H1 (cell line): ENCODE data around the gene CHST8. TPM values are rescaled to one million over a fixed set of nuclear protein-coding genes. Genes with fewer than 3 reads are reported as not detected.

Experiments
- CTCF ChIA-PET: fragments of 300-600 bp; sonication (Branson Sonifier 250); formaldehyde crosslinking; loops from one replicate; lab custom pipeline; 2021; ENCODE audit not compliant: partially characterized antibody; lab: Charles Lee
- POLR2A ChIA-PET: fragments of 300-600 bp; sonication (Branson Sonifier 250); formaldehyde crosslinking; loops from one replicate; lab custom pipeline; 2021; ENCODE audit warnings: inconsistent platforms; ENCODE audit not compliant: partially characterized antibody; lab: Charles Lee
- DNase-seq, 2 experiments: peaks; one replicate each; pipeline versions ENCODE4 v3.0.0 to v3.0.0-alpha.2; 2010 to 2022; ENCODE audit warnings: low spot score in 2 of 2, low read depth in 1 of 2, mixed read lengths in 1 of 2
- FAIRE-seq: peaks from 2 replicates; lab custom pipeline; 2011; peaks lifted over from hg19 to GRCh38; lab: Jason Lieb, UNC
- H2AFZ ChIP-seq: 2 replicates; pipeline ENCODE4 v1.8.1; 2012; ENCODE audit warnings: low read length, inconsistent platforms
- H2AK5ac ChIP-seq: 2 replicates; pipeline ENCODE4 v1.6.1; 2013; ENCODE audit warnings: low read depth, low read length
- H2BK120ac ChIP-seq: replicated peaks from 2 replicates; pipeline ENCODE3; 2013; ENCODE audit warnings: low read depth, low read length, inconsistent platforms
- H2BK12ac ChIP-seq: 2 replicates; pipeline ENCODE4 v1.6.1; 2013; ENCODE audit warnings: low read depth, low read length
- H2BK15ac ChIP-seq: 2 replicates; pipeline ENCODE4 v1.6.1; 2013; ENCODE audit warnings: low read length
- H2BK20ac ChIP-seq: 2 replicates; pipeline ENCODE4 v1.6.1; 2013; ENCODE audit warnings: low read length
- H2BK5ac ChIP-seq: 2 replicates; pipeline ENCODE4 v1.6.1; 2013; ENCODE audit warnings: low read depth, low read length
- H3K14ac ChIP-seq: 2 replicates; pipeline ENCODE4 v1.6.1; 2013; ENCODE audit warnings: inconsistent platforms; ENCODE audit not compliant: insufficient read length
- H3K18ac ChIP-seq: 2 replicates; pipeline ENCODE4 v1.6.1; 2013; ENCODE audit warnings: low read length; ENCODE audit errors: extremely low read depth
- H3K23ac ChIP-seq: 2 replicates; pipeline ENCODE4 v1.6.1; 2013; ENCODE audit warnings: inconsistent platforms; ENCODE audit not compliant: insufficient read length
- H3K23me2 ChIP-seq: 2 replicates; pipeline ENCODE4 v1.6.1; 2013; ENCODE audit warnings: low read depth, low read length
- H3K27ac ChIP-seq: 2 replicates; pipeline ENCODE4 v1.6.1; 2011; ENCODE audit warnings: low read depth, low read length, inconsistent platforms
- H3K27me3 ChIP-seq, 4 experiments: replicated peaks in 1 of 4; 1 replicate in 1 of 4; 2 replicates in 3 of 4; pipeline versions ENCODE4 v1.6.1 to v1.8.1; 2011 to 2013; ENCODE audit warnings: low read length in 3 of 4, mild to moderate bottlenecking in 3 of 4, inconsistent platforms in 2 of 4, mixed read lengths in 2 of 4, moderate library complexity in 1 of 4; ENCODE audit not compliant: control insufficient read depth in 3 of 4, insufficient read depth in 3 of 4; ENCODE audit errors: extremely low read depth in 1 of 4
- H3K36me3 ChIP-seq, 4 experiments: 2 replicates each; pipeline versions ENCODE4 v1.6.1 to v1.8.1; 2011 to 2013; ENCODE audit warnings: mild to moderate bottlenecking in 4 of 4, low read length in 3 of 4, moderate library complexity in 2 of 4, control low read depth in 1 of 4, inconsistent platforms in 1 of 4; ENCODE audit not compliant: insufficient read depth in 4 of 4, control insufficient read depth in 2 of 4
- H3K4ac ChIP-seq: replicated peaks from 2 replicates; pipeline ENCODE3; 2013; ENCODE audit warnings: low read length, low read depth, mixed read lengths, inconsistent platforms; ENCODE audit not compliant: insufficient read length
- H3K4me1 ChIP-seq, 4 experiments: replicated peaks in 1 of 4; 1 replicate in 1 of 4; 2 replicates in 3 of 4; pipeline versions ENCODE4 v1.6.1 to v1.8.1; 2011 to 2013; ENCODE audit warnings: low read length in 3 of 4, inconsistent platforms in 2 of 4, mixed read lengths in 1 of 4; ENCODE audit not compliant: insufficient read depth in 4 of 4, control insufficient read depth in 3 of 4
- H3K4me2 ChIP-seq, 2 experiments: 2 replicates each; pipeline versions ENCODE4 v1.6.1 to v1.8.1; 2011 to 2013; ENCODE audit warnings: low read depth in 2 of 2, low read length in 2 of 2, control low read depth in 1 of 2, inconsistent platforms in 1 of 2, mild to moderate bottlenecking in 1 of 2; ENCODE audit not compliant: insufficient read depth in 1 of 2
- H3K4me3 ChIP-seq, 4 experiments: fragments of 200-600, 300-600 bp in 1 of 4; sonication (generic), shearing (Covaris generic), sonication (Bioruptor Twin) in 1 of 4; 2 replicates each; pipeline versions ENCODE4 v1.5.1 to v1.8.1; 2011 to 2016; ENCODE audit warnings: low read length in 4 of 4, low read depth in 3 of 4, control low read depth in 2 of 4, inconsistent platforms in 2 of 4, mild to moderate bottlenecking in 2 of 4, mixed read lengths in 1 of 4, moderate library complexity in 1 of 4; ENCODE audit not compliant: insufficient read depth in 2 of 4; ENCODE audit errors: extremely low read depth in 1 of 4
- H3K56ac ChIP-seq: replicated peaks from 2 replicates; pipeline ENCODE3; 2013; ENCODE audit warnings: low read depth, mild to moderate bottlenecking, mixed read lengths, low read length, inconsistent platforms; ENCODE audit not compliant: insufficient read length
- H3K79me1 ChIP-seq: 2 replicates; pipeline ENCODE4 v1.6.1; 2013; ENCODE audit warnings: low read depth, low read length, control low read depth
- H3K79me2 ChIP-seq, 2 experiments: 2 replicates each; pipeline versions ENCODE4 v1.6.1 to v1.8.1; 2012 to 2013; ENCODE audit warnings: low read length in 2 of 2, mild to moderate bottlenecking in 2 of 2, inconsistent platforms in 1 of 2; ENCODE audit not compliant: insufficient read depth in 2 of 2, control insufficient read depth in 1 of 2
- H3K9ac ChIP-seq, 4 experiments: replicated peaks in 1 of 4; 1 replicate in 1 of 4; 2 replicates in 3 of 4; pipeline versions ENCODE4 v1.6.1 to v1.8.1; 2011 to 2013; ENCODE audit warnings: low read depth in 3 of 4, low read length in 3 of 4, control low read depth in 2 of 4, mild to moderate bottlenecking in 2 of 4, moderate library complexity in 2 of 4, inconsistent platforms in 1 of 4; ENCODE audit errors: extremely low read depth in 1 of 4
- H3K9me3 ChIP-seq, 2 experiments: 2 replicates each; pipeline versions ENCODE4 v1.6.1 to v1.8.1; 2012 to 2013; ENCODE audit warnings: mild to moderate bottlenecking in 2 of 2, moderate library complexity in 2 of 2, control low read depth in 1 of 2, inconsistent platforms in 1 of 2, low read depth in 1 of 2, low read length in 1 of 2, mixed read lengths in 1 of 2; ENCODE audit not compliant: insufficient read depth in 2 of 2
- H4K20me1 ChIP-seq, 2 experiments: replicated peaks in 1 of 2; 2 replicates each; pipeline versions ENCODE3 to v1.8.1; 2011 to 2013; ENCODE audit warnings: inconsistent platforms in 2 of 2, low read length in 2 of 2, mild to moderate bottlenecking in 1 of 2; ENCODE audit not compliant: insufficient read depth in 2 of 2, control insufficient read depth in 1 of 2
- H4K5ac ChIP-seq: 2 replicates; pipeline ENCODE4 v1.6.1; 2013; ENCODE audit warnings: low read length, low read depth, mixed read lengths, inconsistent platforms; ENCODE audit not compliant: insufficient read length
- H4K8ac ChIP-seq: 2 replicates; pipeline ENCODE4 v1.8.0; 2013; ENCODE audit warnings: mild to moderate bottlenecking, moderate library complexity, low read length, inconsistent platforms; ENCODE audit not compliant: insufficient read depth; ENCODE audit errors: extremely low read depth
- H4K91ac ChIP-seq: replicated peaks from 2 replicates; pipeline ENCODE3; 2013; ENCODE audit warnings: low read length, mixed read lengths, inconsistent platforms; ENCODE audit not compliant: insufficient read length
- CTBP2 ChIP-seq: IDR thresholded peaks from 2 replicates; pipeline ENCODE4 v1.7.0; 2011; ENCODE audit warnings: borderline replicate concordance, mild to moderate bottlenecking, moderate library complexity, mixed read lengths, low read length; ENCODE audit not compliant: insufficient read depth, insufficient read length
- EP300 ChIP-seq, 2 experiments: IDR thresholded peaks; 1 replicate in 1 of 2; 2 replicates in 1 of 2; pipeline ENCODE4 v1.6.1; 2011 to 2012; ENCODE audit warnings: low read depth in 2 of 2, low read length in 2 of 2, mild to moderate bottlenecking in 2 of 2, borderline replicate concordance in 1 of 2, inconsistent platforms in 1 of 2, moderate library complexity in 1 of 2
- WGBS, 2 experiments: shearing (Covaris generic) in 1 of 2; methylation state at CpG; one replicate each; pipeline versions ENCODE4 v1.1.6 to v1.1.7; 2013 to 2015; ENCODE audit warnings: low lambda C conversion rate in 2 of 2, mixed read lengths in 2 of 2, inconsistent platforms in 1 of 2, low coverage in 1 of 2, missing lambda C conversion rate in 1 of 2; ENCODE audit not compliant: insufficient replicate concordance in 2 of 2, insufficient coverage in 1 of 2, insufficient read length in 1 of 2; ENCODE audit errors: extremely low coverage in 1 of 2, missing lambda C conversion rate in 1 of 2; 5-methylcytosine and 5-hydroxymethylcytosine counted together
- polyA plus RNA-seq, 7 experiments: library from polyadenylated mRNA; depleted of rRNA in 3 of 7; stranded (reverse) in 5 of 7; unstranded in 2 of 7; fragments of >200 nt in 5 of 7; fragments of 200-250 nt in 2 of 7; gene quantifications; 1 replicate in 5 of 7; 2 replicates in 1 of 7; 4 replicates in 1 of 7; pipeline versions ENCODE4 v1.2.1 to v1.2.3, GENCODE V29; 2011 to 2013; ENCODE audit warnings: missing spikeins in 2 of 7, mixed read lengths in 2 of 7
- total RNA-seq: library from RNA; stranded (reverse); fragmentation: NEBNext Ultra II Directional; extraction: Animal tissue kit (Norgen Biotek cat#: 25700); gene quantifications from 2 replicates; pipeline ENCODE4 v1.2.1, GENCODE V29; 2021

CHST8 gene
- total and polyA plus RNA-seq, 2 of the 8 experiments (the other 6 are each of a cell fraction or from before 2014, with no cell fraction given) = 10.8 to 28.2 TPM

DNA sequence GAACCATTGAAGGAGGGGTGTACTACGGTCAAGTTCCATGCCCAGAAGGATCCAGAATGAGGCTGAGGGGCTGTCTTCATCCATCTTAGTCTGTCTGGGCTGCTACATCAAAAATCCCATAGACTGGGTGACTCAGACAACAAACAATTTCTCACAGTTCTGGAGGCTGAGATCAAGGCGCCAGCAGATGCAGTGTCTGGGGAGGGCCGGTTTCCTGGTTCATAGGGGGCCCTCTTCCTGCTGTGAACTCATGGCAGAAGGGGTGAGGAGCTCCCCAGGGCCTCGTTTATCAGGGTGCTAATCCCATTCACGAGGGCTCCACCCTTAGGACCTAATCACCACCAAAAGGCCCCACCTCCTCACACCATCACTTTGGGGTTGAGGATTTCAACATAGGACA lies 160.2 kb downstream of the CHST8 start:
- Histone ChIP-seq H2BK5ac (no peak overlapping the region), H4K8ac (no peak overlapping the region), H3K9ac (no peak overlapping the region), H4K20me1 (peaks cover 0 to 5% of the 10 kb centered on the region in 2 experiments), H4K91ac (no peak overlapping the region), H3K27ac (no peak overlapping the region), H4K5ac (no peak overlapping the region), H3K4ac (no peak overlapping the region), H3K23ac (no peak overlapping the region), H3K79me2 (no peaks in the 10 kb centered on the region), H3K9me3 (no peaks in the 10 kb centered on the region), H2BK120ac (no peak overlapping the region), H2BK12ac (no peak overlapping the region), H3K14ac (no peak overlapping the region), H3K79me1 (no peaks in the 10 kb centered on the region), H3K4me2 (no peak overlapping the region), H3K56ac (no peak overlapping the region), H2AFZ (no peak overlapping the region), H3K36me3 (no peaks in the 10 kb centered on the region), H3K18ac (no peak overlapping the region), H3K23me2 (peaks cover 2% of the 10 kb centered on the region; the same call in 1 of the 2 replicates), H3K27me3 (peaks cover 0 to 3% (median under 1%) of the 10 kb centered on the region in 4 experiments; a peak in 3 of 7 replicates), H2BK15ac (no peak overlapping the region), H2AK5ac (no peak overlapping the region), H3K4me1 (peaks cover 0 to 7% (median 4%) of the 10 kb centered on the region in 4 experiments; a peak in 4 of 7 replicates), H2BK20ac (no peak overlapping the region), H3K4me3 (no peak overlapping the region)
- FAIRE-seq (no peak), DNase-seq (no peak)
- ChIA-PET POLR2A (interaction anchor here (1.5 to 2.0 kb wide), 2 partner anchors 9 to 352 kb away, joined by 3 to 5 read pairs; no protein-coding TSS in a partner anchor), CTCF (interaction anchor here (0.5 to 0.6 kb wide), 2 partner anchors 328 to 482 kb away, joined by 3 read pairs; no protein-coding TSS in a partner anchor)
- 93% methylated on average over 5 of the region's 5 CpGs; no CpG with 5 or more reads in 1 of the 2 experiments for WGBS, 2 experiments
- TF ChIP-seq CTBP2 (no peak), EP300 (IDR thresholded peaks at IDR 0.05; ENCODE audit: borderline replicate concordance in 1 of 2, low read depth in 2 of 2, low read length in 2 of 2) (no peak)
